Measurements from ENCODE around the gene NFIB.

NFIB gene

DNA sequence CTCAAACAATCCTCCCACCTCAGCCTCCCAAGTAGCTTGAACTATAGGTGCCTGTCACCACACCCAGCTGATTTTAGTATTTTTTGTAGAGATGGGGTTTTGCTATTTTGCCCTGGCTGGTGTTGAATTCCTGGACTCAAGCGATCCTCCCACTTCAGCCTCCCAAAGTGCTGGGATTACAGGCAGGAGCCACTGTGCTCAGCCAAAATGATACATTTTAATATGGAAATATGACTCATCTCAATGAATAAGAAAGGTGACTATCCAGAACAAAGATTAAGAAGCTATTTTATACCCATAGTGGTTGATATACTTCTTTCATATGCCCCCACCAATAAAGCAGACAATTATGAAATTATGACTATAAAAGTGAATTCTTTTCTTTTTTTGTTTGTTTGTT is 166.2 kb downstream of the NFIB start:
- no peak for DNase-seq (ENCODE audit: low spot score)

DNA sequence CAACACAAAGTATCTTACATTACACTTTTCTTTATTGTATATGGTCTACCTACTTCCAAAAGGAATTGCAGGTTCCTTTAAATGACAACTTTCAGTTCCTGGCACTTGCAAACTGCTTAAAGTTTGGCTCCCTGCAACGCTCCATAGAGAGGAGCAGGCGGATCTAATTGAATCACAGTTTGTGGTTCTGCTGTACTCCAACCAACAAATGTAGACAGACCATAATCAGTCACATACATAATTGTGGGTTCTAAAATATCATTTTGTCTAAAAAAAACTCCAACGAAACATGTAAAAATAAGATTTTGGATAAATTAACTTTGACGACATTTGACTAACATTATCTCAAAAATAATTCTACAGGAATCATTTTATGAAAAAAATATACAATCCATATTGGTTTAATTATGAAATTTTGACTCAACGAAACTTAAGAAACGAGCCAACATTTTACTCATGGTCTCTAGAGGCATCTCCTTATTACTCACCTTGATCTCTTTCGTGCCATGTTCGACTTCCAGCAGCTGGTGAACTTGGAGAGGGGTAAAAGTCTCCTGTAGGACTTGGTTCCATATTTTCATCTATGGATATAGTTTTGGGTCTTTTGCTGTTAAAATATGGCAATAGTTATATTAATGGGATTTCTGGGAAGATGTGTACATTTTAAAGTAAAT is 167.6 kb downstream of the NFIB start:
- DNase-seq (ENCODE audit: low spot score) = no peak

DNA sequence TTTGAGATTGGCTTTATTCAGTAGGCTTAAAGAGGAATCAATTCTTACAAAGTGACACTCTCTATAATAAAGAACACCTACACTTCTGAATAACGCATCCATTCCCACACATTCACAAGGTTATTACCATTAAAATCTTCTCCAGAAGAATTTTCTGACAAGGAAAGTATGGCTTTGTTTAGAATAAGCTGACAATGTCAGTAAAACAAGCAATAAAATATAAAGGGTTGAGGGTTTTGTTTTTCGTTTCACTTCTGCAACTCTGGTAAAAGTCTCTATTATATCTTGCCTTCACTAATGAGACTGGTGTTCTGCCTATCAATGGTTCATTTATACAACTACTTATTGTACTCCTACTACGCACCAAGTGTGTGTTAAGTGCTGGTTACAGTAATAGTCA is 169.7 kb downstream of the NFIB start:
- no peak for DNase-seq (ENCODE audit: low spot score)

DNA sequence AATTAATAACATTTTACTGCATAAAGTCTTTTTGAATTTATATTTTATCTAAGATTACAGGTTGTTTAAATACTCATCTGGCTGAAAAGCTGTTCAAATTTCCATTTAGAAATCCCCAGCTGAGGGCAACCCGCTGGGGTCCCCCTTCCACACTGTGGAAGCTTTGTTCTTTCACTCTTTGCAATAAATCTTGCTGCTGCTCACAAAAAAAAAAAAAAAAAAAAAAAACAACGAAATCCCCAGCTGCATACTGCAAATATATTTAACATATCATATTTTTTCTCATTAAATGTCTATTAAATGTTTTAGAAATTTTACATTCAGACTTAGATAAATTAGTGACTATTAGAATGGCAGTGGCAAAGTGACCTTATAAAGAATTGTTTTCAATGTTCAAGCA is 172.2 kb downstream of the NFIB start:
- no peak for DNase-seq (ENCODE audit: low spot score)

DNA sequence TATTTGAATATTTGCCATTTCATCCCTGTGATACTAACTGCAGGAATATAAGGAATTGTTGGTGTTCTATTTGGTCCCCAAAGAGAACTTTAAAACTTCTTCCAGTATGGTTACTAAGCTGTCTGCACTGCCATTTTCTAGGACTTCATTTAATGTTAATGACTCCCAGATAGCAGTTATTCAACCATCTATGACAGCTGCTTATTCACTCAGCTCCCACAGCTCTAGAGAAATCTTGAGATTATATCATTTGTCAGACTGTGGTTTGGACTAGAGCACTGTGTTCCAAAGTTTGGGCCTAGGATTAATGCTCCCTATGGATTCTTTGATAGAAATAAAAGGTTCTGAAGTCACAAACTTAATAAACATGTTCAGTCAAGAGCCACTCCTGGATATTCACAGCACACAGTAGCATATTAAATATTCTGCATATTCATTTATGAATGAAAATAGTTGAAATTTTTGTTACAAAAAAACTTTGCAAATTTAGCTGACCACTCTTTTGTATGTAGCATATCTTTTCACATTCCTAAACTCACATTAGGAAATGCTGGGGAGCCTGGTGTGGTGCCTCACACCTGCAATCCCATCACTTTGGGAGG is 173.7 kb downstream of the NFIB start:
- no peak for DNase-seq (ENCODE audit: low spot score)

DNA sequence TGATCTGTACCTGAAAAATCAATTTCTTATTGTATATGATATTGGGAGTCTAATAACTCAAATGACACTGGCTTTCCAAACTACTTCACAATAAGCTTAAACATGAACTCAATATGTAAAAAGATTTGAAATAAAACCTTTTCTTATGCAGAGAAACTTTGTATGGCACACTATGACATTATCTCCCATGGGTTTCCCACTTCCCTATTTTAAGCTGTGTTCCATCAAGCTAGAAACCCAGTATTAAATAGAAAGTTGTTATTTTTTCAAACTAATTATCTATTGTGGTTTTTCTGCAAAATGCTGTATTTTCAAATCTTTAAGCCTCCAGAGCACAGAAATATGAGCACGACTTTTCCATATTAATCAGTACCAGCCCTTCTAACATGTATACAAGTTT is 174.7 kb downstream of the NFIB start:
- DNase-seq (ENCODE audit: low spot score) = no peak

DNA sequence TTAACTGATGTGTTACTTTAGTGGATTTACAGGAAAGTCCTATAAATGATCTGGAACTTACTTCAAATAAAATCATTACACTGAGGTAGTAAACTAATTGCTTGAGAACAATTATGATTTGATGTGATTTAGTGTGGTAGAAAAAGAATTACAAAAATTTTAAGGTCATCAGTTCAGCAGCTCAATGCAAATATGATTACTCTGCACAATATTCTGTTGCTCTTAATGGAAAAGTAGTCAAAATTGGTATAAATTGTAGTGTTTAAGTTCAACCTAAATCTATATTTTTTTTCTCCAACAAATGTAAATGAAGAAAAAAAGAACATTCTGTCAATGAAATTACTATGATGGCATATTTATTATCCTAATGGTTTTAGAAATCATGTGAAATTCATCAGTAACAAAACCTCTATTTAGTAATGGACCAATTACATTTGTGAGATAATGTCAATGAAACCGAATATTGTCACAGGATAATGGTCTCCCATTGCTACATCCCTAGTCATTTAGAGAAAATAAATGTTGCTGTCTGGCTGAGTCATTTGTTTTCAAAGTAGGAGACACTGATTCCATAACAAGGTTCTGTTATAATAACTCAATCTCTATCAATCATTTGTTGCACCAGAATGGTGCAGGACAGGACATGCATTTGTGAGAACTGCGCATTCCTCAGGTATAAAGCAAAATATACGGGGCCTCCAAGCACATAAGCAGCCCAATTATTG is 177.1 kb downstream of the NFIB start:
- DNase-seq (ENCODE audit: low spot score) = no peak

DNA sequence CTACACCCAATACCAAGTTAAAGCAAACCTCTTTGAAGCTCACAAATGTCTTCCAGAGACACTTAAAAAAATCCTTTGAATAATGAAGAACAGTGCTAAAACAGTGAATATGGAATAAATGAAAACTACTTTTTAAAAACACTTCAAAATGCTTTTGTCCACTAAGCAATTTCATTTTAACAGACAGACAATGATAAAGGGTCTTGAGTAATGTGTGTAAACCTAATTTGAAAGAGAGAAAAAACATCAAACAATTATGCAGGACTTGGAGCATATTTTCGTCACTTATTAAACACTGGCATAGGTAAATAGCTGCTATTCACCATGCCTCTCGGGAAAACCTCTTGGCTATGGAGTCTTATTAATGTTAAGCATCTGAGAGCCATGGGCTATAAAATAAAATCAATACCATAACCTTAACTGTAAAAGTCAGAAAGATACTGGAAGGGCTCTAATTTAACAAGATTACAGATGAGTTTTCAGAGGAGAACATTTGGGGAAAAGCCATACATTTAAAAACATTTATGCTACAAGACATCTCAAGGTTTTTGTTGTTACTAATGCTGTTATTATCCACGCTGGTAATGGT is 177.8 kb downstream of the NFIB start:
- no peak for DNase-seq (ENCODE audit: low spot score)

DNA sequence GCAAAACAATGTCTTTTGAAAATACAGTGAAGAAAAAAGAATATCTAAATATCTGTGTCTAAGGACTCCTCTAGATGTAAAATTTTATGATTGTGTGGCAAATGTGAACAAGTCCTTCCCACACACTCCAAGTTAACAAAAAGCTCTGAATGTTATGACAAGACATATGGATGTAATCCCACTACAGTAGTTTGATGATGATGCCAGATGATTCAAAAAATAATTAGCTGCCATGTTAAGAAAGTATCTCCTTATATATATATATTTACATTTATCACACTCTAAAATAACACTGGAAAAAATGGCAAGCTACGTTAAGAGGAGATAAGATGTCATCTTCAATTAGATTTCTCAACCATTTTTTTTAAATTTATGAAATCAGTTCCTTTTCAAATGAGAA is 178.5 kb downstream of the NFIB start:
- DNase-seq (ENCODE audit: low spot score) = no peak

DNA sequence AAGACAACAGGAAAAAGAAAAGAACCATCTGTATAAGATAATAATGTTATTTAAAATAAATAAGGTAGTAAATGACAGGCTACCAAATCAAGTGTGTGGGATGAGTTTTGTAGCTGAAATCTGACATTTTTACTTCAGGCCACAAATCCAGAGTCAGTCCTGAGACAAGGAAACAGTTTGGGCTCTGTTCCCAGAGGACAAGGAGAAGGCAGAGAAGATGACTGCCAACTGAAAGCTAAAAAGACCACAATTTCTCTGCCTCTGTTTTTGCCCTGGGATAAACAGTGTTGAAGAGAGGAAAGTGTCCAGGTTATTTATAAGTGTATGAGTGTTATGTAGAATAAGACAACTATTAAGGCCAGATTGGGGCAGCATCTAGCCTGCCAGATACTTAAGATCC is 180.5 kb downstream of the NFIB start:
- DNase-seq (ENCODE audit: low spot score) = no peak

DNA sequence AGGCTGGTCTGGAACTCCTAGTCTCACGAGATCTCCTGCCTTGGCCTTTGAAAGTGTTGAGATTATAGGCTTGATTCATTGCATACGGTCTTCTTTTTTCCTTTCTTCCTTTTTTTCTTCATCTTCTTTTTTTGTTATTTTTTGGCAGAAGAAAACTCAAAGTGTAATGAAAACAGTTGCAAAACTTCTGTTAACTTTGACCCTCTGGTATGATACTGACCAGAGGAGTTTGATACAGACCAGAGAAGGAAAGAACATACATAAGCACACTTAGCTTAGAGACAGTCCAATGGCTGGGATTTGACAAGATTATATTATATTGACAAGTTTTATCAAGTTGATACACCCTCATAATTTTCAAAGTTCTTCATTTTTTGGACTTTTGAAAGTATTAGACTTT is 181.2 kb downstream of the NFIB start:
- DNase-seq (ENCODE audit: low spot score) = no peak

DNA sequence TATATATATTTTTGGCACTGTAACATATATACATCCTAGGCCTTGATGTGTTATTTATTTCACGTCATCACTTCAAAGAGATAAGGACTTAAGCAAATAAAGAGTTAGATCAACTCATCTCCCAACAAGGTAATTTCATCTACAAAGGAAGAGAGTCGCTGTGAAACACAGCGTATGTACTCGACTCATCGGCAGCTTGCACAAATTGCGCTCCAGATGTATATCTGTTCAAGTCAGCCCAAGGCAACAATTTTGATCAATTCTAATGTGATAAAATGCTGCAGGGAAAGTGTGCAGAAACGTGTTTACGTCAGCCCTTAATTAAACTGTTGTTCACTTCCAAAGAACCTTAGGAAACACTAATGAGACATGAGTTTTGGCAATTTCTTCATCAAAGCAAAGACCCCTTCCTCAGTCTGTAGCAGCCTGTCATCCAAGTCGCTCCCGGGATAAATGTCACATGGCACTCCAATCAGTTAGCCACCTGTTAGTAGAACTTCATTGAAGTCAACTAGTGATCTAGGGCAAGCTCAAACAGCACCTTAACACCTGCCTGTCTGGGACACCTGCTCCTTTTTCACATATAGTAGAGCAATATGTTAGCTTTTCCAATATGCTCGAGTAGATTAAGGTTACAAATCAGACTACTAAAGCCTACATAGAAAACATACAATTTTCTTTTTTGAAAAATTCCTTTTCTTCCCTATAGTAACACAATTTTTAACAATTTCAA is 182.4 kb downstream of the NFIB start:
- DNase-seq (ENCODE audit: low spot score) = no peak

DNA sequence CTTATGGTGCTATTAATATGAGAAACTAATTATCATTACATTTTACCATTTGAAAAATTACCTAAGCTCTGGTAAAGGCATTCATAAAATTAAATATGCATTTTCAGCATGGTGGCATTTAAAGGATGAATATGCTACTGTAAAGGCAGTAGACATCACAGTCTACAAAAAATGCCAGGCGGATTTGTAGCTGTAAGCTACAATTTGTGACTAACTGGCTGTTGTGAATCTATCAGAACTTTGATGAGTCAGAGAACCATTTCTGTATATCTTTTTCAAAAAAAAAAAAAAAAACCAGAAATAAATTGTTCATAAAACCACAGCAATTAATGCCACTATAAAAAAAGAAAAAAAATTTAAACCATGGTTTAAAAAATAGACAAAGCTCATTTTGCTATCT is 186.3 kb downstream of the NFIB start:
- no peak for DNase-seq (ENCODE audit: low spot score)

DNA sequence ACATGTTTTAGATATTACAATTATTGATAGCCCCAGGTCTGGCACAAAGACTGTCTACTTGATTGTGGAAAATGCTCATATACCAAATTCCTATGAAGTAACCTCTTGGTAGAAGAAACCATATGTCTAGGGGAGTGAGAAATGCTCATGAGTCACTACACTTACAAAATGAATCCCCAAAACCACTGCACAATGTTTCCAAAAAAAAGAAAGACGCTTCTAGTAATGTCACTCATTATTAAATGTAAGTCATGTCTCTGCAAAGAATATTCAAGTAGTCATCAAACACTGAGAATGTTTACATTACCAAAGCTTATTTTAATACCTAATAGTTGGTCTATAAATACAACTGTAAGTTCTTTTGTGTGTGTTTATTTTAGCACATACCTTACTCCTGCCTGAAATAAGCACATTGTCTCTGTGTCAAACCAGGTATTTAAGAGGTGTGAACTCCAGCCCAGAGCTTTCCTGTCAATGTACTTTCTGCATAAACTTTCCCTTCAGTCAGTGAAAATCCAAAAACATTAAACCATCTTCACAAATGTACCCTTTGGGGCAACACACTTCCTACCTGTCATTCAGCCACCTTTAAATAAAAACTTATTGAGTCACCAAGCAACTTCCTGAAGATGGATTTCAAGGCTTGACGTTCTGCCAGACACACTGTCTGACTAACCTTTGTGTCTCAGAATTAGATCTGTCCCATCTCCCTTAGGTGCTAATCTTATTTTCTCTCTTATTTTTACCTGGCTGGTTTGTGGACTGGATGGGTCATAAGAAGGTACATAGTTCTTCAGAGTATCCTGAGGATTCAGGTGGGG is 194.0 kb downstream of the NFIB start:
- no peak for DNase-seq (ENCODE audit: low spot score)

DNA sequence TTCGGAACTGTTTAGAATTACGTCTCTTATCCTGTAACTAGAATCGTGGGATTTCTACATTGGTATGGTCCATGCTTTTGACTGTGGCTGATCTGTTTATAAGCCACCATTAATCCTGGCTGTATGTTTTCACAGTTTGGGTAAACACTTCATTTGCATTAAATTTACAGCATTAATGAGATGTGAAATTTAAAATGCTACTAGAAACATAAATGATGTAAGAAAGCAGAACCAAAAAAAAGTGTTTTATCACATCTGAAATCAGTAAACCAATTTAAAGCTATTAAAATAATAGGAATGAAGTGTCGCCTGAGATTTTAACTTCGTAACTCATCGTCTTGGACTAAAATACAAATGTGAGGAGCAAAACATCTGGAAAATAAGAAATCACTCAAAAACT is 201.7 kb downstream of the NFIB start:
- DNase-seq (ENCODE audit: low spot score) = no peak

DNA sequence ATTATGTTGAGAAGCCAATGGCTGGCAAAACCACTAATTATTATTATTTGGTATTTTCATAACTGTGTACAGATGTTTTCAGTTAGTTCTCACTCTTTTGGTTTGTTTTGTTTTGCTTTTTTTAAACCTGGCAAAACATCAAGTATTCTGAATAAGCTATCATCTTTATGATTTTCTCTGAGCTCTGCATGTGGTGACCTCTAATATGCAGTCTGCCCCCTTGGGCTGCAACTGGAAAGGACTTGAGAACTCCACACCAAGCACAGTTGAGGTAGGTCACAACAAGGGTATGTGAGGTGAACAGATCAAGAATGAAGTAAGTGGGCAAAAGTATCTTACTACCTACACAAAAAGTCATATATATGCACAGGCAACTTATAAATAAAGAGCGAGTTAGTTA is 202.2 kb downstream of the NFIB start:
- DNase-seq (ENCODE audit: low spot score) = no peak

DNA sequence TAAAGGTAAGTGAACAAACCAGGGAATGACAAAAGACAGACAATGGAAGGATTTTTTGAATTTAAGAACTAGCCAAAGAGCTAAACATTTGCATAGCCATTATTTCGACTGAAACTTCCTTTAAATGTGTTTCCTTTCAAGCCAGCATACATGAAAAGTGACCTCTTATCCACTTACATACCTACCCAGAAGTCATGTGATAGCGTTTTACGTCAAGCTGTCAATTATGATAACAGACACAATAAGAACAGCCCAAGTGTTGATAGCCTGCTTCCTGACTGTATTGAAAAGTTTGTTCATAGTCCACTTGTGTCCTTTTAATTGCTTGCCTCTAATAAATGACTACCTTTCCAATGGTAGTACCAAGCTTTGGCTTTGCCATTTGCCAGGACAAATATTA is 206.0 kb downstream of the NFIB start:
- DNase-seq (ENCODE audit: low spot score) = no peak

DNA sequence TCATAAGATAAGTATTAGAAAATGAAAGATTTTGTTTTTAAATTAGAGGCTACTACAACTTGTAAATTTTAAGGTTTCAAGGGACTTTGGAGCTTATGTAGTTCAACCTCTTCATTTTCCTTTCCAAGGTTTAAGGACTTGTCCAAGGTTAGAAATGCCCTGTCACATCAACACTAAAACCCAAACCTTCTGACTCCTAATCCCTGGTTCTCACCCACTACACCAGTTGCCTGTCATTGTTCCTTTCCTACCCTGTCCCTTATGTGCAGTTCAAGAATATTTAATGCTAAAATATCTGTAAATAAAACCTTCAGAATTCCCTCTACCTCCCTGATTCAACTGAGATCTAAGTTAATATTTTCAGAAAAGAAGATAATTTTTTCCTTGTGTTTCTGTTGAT is 206.4 kb downstream of the NFIB start:
- no peak for DNase-seq (ENCODE audit: low spot score)

DNA sequence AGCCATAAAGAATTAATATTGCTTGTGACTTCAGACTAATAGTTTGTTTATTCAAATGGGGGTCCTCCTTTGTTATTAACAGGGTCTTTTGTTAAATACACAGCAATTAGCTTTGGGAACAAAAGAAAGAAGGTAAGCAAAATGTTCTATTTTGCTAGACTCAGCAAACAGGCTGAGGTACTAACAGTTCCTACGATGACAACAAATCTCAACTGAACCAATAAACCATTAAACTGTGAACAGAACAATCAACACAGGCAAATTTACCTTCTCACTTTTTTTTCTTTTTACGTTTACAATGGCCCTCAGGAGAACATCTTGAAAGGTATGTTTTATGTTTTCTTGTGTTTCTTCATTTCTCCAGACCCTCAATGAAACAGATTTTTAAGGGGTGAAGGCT is 207.2 kb downstream of the NFIB start:
- no peak for DNase-seq (ENCODE audit: low spot score)

DNA sequence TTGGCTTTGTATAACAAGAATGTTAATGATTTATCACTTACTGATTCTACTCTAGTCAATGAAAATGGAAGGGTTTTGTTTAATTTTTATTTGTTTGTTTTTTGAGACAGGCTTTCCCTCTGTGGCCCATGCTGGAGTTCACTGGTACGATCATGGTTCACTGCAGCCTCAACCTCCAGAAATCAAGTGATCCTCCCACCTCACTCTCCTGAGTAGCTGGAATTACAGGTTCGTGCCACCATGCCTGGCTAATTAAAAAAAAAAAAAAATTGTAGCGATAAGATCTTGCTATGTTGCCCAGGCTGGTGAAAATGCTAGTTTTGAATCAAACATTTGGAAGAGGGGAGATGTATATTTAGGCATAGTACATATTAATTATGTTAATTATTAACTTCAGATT is 209.4 kb downstream of the NFIB start:
- no peak for DNase-seq (ENCODE audit: low spot score)

DNA sequence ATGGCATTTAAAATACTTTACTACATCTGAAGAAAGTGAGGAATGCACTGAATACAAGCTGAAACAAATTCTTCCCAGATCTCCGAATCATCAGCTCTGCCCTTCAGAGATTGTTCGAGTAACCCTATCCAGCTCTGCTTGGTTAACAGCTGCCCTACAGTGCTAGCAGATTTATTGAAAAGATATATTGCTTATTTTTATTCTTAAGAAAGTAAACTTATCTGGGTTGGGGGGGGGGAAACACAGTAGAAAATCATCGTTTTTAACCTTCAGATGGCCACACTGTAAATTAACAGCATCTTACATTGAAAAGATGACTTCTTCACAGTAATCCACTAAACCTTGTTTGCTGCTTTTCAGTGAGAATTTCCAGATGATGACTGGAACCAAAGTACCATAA is 210.8 kb downstream of the NFIB start:
- no peak for DNase-seq (ENCODE audit: low spot score)

DNA sequence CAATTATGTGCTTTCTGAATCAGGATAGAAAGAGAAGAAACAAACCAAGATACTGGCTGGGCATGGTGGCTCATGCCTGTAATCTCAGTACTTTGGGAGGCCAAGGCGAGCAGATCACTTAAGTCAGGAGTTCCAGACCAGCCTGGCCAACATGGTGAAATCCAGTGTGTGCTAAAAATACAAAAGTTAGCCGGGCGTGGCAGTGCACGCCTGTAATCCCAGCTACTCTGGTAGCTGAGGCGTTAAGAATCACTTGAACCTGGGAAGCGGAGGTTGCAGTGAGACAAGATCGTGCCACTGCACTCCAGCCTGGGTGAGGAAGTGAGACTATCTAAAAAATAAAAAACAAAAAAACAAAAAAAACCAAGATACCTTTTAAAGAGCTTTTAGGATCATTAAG is 214.2 kb downstream of the NFIB start:
- DNase-seq (ENCODE audit: low spot score) = no peak
